Endometrial microvascular endothelial cells (primary cell): ENCODE data around the gene FCRL4. TPM values are rescaled to one million over a fixed set of nuclear protein-coding genes. Genes with fewer than 3 reads are reported as not detected.

Experiments used
- in situ Hi-C: cut with HindIII; loops from 2 replicates; pipeline ENCODE4 v1.10.0; 2017; ENCODE audit warnings: low sequenced_read_pairs, low pct_unique_long_range_greater_than_20kb; ENCODE audit errors: inconsistent ontology term
- total RNA-seq: library from RNA; depleted of rRNA; stranded (reverse); fragments of >200 nt; gene quantifications from one replicate; pipeline ENCODE4 v1.2.3, GENCODE V29; 2015; ENCODE audit errors: inconsistent ontology term

The FCRL4 gene
- not detected for total RNA-seq

GRCh38 chr1:157597959-157598667 lies at the start of gene FCRL4:
Gene FCRL4, minus strand, starts transcription at chr1:157598085. Its CDS starts 141 bp downstream, at chr1:157597944.
- in situ Hi-C loops, result no loop called here

DNA sequence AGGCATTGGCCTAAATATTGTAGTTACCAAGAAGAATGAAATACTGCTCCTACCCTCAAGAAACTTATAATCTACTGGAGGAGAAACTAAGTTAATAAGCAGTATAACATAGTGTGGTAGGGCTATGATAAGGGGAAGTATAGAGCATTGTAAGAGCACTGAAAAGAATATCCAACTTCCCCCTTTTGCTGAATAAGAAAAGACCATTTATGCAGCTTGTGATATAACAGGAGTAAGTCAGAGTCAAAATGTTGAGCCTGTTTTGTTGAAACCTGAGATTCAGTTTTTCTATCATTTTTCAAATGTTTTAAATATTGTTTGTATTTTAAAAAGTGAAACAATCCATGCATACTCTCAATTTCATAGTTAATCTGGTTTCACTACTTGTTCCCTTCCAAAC lies 48.3 kb upstream of the FCRL4 start:
- in situ Hi-C loops, result no loop called here

DNA sequence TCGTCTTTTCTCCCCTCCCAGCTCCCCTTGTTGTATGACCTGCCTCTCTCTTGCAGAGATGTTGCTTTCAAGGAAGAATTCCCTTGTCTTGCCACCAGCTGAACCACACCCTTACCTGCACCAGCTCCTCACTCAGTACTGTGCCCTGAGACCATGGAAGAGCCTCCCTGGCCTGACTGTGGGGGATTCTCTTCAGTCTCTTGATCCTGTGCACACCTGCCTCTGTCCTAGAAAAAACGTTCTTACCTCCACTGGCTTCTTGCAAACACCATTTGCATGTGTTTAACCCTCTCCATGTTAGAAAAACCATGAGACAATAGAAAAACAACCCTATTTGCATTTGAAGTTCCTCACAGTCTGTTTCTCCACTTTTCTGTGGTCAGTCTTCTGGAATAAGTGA lies 43.3 kb upstream of the FCRL4 start:
- in situ Hi-C loops, result no loop called here

- in situ Hi-C loops, result no loop called here
These were observed 41.9 kb upstream of the FCRL4 start for GRCh38 chr1:157639800-157640199.

DNA sequence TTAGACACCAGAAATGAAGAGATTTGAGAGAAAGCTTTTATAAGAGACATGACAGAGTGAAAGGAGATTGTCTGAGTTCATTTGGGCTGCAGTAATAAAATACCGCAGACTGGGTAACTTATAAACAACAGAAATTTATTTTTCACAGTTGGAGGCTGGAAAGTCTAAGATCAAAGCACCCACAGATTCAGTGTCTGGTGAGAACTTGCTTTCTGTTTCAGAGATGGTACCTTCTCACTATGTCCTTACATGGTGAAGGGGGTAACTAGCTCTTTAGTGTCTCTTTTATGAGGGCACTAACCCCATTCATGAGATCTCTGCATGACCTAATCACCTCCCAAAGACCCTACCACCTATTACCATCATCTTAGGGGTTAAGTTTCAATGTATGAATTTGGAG lies 30.9 kb upstream of the FCRL4 start:
- in situ Hi-C loops, result no loop called here

DNA sequence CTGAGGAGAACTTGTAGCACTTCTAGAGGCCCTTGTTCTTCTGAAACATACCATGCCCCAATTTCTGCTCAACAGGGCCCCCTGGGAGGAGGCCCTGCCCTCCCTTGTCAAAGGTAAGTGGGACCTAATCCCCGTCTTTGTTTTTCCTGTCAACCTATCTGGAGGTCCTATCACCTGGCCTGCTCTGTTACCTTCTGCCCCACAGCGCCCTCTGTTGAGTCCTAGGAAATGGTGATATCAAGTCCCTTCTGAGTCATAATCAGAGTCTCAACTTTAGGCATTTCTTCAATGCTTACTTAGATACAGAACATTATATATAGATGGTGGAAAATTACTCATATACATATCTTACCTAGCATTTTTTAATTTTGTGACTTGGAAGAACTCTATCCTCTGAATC lies 28.2 kb upstream of the FCRL4 start:
- in situ Hi-C loops, result no loop called here

- in situ Hi-C loops, result no loop called here
These were observed 26.6 kb upstream of the FCRL4 start for GRCh38 chr1:157624471-157624870.

GRCh38 chr1:157622471-157622870 lies 24.6 kb upstream of the FCRL4 start:
- in situ Hi-C loops, result no loop called here

GRCh38 chr1:157618190-157618589 lies 20.3 kb upstream of the FCRL4 start:
- in situ Hi-C loops, result no loop called here

DNA sequence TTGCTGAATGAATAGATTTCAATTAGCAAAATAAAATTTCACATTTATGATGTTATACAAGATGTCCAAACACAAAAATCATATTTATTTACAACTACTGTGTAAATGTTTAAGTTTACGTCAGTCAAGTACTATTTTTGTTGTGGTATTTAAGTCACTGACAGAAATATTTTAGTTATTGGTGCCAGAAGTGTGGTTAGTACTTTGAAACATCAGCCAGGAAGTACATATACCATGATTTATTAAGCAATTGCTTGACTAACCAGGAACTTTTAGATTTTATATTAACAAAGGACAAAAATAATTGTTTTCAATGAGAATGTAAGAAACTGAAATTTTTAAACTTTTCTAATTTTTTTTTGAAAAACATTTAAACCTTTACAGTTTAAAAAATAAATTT lies 2.4 kb upstream of the FCRL4 start:
- in situ Hi-C loops, result no loop called here

- in situ Hi-C loops, result no loop called here
These were observed 1.5 kb downstream of the FCRL4 start for GRCh38 chr1:157596384-157596783.

- in situ Hi-C loops, result no loop called here
These were observed 2.5 kb downstream of the FCRL4 start for GRCh38 chr1:157595356-157595755.

- in situ Hi-C loops, result no loop called here
These were observed 11.9 kb downstream of the FCRL4 start for GRCh38 chr1:157585984-157586383.

DNA sequence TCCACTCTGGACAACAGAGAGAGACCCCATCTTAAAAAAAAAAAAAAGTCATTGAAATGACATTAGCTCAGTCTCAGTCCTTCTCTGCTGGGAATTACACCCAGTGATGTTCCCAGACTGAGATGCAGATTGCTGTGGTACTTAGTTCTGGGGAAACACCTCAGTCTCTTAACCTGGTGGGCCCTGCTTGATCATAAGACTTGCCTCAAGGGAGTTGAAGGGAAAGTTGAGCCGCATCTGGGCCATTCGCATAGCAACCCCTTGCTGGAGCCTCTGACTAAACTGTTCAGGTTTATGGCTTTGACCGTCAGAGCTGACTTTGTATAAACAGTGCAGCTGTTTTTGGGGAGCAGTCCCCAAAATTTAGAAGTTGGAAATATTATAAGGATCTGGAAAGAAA lies 13.4 kb downstream of the FCRL4 start:
- in situ Hi-C loops, result no loop called here

- in situ Hi-C loops, result no loop called here
These were observed 17.1 kb downstream of the FCRL4 start for GRCh38 chr1:157580828-157581210.

DNA sequence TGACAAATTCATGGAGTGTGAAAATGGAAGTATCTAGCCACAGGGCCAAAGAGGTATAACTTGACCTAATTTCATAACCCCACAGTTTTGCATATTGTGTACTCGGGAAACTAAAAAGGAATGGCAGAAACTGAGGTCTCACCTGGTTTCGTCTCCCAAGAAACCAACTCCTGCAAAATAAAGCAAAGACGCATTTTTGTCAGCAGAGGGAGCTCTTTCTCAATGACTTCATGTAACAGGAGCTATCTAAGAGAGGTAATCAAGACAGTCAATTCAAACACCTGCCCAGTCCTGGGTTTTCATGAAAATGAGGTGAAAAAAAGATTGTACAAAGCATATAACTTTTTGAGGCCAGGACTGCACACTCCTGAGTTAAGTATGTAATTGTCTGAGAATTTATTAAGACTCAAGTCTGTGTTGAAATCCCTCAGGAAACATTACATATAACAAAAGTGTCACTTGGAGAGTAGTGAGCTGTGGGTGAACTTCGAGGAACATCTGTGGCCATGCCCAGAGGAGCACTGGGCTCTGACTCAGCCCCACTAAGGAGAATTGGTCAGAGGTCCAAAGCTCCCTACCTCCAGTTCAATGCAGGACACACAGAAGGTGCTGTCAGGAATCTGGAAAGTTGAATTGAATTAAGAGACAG lies 17.6 kb downstream of the FCRL4 start:
- in situ Hi-C loops, result no loop called here

DNA sequence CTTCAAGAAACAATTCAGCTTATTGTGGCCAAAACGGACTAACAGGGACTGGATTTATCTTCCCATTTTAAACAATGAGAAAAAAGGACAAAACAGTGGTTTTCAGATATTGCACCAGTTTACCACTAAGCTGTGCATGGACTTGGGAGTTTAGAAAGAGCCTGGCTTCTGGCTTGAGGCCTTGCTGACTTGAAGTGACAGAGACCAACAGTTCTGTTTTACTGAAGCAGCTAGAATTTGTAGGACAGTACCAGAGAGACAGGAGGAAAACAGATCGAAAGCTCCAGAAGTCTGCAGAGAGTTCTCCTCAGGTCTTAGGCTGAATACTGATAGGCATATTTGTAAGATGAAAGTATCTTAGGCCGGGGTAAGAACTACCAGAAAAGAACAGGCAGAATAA lies 20.5 kb downstream of the FCRL4 start:
- in situ Hi-C loops, result no loop called here

DNA sequence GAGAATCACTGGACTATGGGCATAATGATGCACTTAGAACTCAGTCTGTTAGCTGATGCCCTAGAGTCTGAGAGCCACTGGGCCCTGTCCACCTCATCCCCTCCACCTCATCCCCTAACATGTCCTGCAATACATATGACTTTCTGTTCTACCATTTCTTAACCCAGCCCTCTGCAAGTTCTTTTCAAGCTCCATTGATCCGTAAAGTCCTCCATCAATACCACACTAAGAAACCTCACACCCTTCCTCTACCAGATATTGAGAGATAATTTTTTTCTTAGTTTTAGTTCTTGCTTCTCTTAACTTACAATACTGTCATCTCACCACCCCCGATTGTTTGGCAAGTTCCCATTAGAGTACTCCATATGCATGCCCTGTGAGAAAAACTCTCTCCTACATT lies 22.1 kb downstream of the FCRL4 start:
- in situ Hi-C loops, result no loop called here

DNA sequence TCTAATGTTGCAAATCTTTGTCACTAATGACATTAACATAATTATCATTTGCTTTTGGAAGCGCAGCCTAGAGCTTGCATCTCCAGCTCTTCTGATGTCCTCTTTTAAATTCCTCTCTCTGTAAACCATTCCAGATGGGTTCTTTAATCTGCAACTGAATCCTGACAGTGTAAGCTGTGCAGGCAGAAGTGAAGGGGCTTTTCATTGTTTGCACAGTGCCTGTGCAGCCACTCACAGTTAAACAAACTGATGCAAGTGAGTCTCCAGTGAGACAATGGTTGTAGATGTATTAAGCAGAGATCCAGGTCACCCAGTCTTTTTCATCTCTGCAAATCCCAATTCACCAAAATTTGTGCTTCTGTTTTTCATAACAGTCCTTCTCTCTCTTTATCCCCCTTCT lies 23.0 kb downstream of the FCRL4 start:
- in situ Hi-C loops, result no loop called here

DNA sequence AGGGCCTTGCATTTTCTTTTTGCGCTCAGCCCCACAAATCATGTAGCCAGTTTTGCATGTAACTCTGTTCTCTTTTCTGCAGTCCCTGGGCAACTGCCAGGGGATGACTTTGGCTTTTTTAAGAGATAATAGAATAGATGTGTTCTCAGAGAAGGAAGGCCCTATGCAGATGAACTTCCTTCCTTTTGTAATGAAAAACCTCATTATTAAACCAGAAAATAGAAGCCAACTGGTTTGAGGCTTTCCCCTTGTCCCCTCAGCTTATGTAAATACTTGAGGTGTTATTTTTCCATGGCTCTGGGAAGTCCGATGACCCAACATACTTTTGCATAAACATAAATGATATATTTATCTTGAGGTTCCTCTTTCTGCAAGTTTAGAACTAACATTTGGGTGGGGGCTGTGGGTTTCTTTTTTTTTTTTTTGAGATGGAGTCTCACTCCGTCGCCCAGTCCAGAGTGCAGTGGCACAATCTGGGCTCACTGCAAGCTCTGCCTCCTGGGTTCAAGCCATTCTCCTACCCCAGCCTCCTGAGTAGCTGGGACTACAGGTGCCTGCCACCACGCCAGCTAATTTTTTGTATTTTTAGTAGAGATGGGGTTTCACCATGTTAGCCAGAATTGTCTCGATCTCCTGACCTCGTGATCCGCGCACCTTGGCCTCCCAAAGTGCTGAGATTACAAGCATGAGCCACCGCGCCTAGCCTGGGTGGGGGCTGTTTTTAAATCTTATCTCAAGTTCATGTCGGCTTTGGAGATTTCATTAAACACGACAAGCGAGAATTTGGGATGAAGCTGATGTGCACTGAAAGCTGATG lies 31.2 kb downstream of the FCRL4 start:
- in situ Hi-C loops, result no loop called here
